Dedifferentiated amniotic fluid mesenchymal stem cell (primary cell): ENCODE measurements around the gene ZNF384.

ENCODE experiments used
- DNase-seq: peaks from one replicate; pipeline ENCODE4 v3.0.0-alpha.2; 2016; ENCODE audit errors: extremely low spot score

Gene ZNF384

DNA sequence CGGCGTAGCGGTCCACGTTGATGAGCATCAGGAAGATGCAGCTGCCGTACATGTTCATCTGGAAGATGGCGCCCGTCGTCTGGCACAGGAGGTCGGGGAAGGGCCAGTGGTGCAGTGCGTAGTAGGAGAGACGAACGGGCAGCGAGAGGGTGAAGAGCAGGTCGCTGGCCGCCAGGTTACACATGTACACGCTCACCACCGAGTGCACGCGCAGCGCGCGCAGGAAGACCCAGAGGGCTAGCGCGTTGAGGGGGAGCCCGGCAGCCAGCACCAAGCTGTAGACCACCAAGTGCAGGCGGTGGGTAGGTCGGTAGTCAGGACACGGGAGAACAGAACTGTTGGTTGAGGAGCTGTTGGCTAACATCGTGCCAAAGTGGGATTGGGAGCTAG, 68.3 kb downstream of the ZNF384 start:
- DNase-seq, result no peak

DNA sequence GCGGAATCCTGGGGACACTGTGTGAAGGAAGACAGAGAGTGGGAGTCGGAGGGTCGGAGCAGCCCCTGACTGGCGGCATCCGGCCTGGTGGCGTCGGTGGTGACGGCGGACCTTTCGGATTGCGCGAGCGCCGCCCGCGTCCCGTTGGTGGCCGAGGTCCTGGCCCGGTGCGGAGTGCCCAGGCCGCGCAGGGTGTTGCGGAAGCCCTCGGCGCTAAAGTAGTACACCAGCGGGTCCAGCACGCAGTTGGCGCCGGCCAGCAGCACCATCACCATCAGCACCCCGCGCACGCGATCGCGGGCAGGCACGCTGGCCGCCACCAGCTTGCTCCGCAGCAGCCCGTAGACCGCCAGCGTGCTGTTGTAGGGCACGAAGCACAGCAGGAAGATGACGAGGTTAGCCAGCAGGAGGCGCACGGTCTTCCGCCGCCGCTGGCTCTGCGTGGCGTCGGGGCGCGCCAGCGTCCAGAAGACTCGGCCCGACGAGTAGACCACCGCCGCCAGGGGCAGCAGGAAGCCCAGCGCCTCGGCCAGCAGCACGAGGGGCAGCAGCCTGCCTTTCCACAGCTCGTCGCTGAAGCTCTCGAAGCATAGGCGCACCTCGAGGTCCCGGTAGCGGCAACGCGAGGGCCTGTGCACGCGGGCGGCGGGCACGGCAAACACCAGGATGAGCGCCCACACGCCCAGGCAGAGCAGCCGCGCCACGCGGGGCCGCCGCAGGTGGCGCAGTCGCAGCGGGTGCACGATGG, 68.9 kb downstream of the ZNF384 start:
- DNase-seq, result no peak

DNA sequence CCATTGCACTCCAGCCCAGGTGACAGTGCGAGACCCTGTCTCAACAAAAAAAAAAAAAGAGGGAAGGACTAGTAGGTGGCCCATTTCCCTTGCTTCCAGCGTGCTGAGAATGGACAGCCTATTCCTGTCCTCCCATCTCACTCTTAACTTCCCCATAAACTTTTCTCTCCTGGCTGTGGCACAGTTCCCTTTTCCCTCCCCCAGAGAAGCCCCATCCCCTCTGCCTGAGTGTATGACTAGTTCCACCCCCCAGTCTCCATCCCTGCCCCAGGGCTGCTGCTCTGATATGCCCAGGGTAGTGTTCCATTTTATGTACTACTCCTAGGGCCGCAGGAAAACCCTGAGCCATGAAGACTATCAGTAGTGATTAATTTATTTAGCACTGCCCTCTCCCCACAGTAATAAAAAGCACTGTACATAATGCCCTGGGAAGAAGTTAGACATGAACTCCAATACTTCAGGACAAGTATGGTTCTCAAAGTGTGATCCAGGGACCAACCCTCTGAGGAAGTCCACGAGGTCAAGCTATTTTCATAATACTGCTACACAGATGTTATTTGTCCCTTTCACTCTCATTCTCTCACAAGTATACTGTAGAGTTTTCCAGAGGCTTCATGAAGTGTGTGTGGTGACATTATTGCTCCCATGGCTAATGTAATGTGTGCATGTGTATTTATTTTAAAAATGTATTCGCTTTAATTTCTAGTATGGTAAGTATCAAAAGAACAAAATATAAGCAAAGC, 70.5 kb downstream of the ZNF384 start:
- no peak for DNase-seq
